Measurements from ENCODE around the gene HADH.

Gene HADH

GRCh38 chr4:108036213-108036612 is 46.5 kb downstream of the HADH start (continued):
- TF ChIP-seq PRDM2 (tag by site-specific recombination; IDR thresholded peaks at IDR 0.05; ENCODE audit: borderline replicate concordance) (no peak), HOXD13 (CRISPR knock-in tag; IDR thresholded peaks at IDR 0.05; ENCODE audit: borderline replicate concordance) (no peak), AEBP2 (tag by site-specific recombination; IDR thresholded peaks at IDR 0.05; ENCODE audit: borderline replicate concordance) (no peak), EGR2 (tag by site-specific recombination; IDR thresholded peaks at IDR 0.05; ENCODE audit: low read depth) (no peak)

- Histone ChIP-seq H3K4me3 (ENCODE audit: low read depth, low read length) (no peak overlapping the region), H3K36me3 (ENCODE audit: control insufficient read depth in 2 of 2, insufficient read depth in 1 of 2, low read length in 2 of 2) (peaks cover 0 to 30% of the 10 kb centered on the region in 2 experiments; a peak in 2 of 3 replicates), H3K9me3 (ENCODE audit: control insufficient read depth, insufficient read depth, low read depth, low read length) (no peaks in the 10 kb centered on the region), H3K27ac (ENCODE audit: extremely low read depth, low read depth, low read length) (no peak overlapping the region), H3K4me1 (ENCODE audit: control insufficient read depth, insufficient read depth, low read length) (no peaks in the 10 kb centered on the region)
- ChIA-PET POLR2A (no interaction called here), CTCF (no interaction called here)
- no peak for TF ChIP-seq ZNF366 (tag by site-specific recombination; conservative IDR thresholded peaks at IDR 0.05)
- TF ChIP-seq ZNF521 (tag by site-specific recombination; IDR thresholded peaks at IDR 0.05) = no peak
- TF ChIP-seq ZSCAN5A (tag by site-specific recombination; IDR thresholded peaks at IDR 0.05) = no peak
- TF ChIP-seq ZSCAN18 (tag by site-specific recombination; IDR thresholded peaks at IDR 0.05) = no peak
- TF ChIP-seq ZNF837 (tag by site-specific recombination; IDR thresholded peaks at IDR 0.05) = no peak
- no peak for TF ChIP-seq ZNF114 (tag by site-specific recombination; IDR thresholded peaks at IDR 0.05)
- TF ChIP-seq ZNF529 (tag by site-specific recombination; IDR thresholded peaks at IDR 0.05; ENCODE audit: insufficient replicate concordance) = no peak
- TF ChIP-seq RBAK (tag by site-specific recombination; IDR thresholded peaks at IDR 0.05) = no peak
Observed at GRCh38 chr4:108037884-108038283, 48.2 kb downstream of the HADH start.

- Histone ChIP-seq H3K9me3 (ENCODE audit: control insufficient read depth, insufficient read depth, low read depth, low read length) (no peaks in the 10 kb centered on the region), H3K36me3 (ENCODE audit: control insufficient read depth in 2 of 2, insufficient read depth in 1 of 2, low read length in 2 of 2) (peaks cover 0 to 5% of the 10 kb centered on the region in 2 experiments; a peak in 1 of 3 replicates), H3K27ac (ENCODE audit: extremely low read depth, low read depth, low read length) (no peak overlapping the region), H3K4me1 (ENCODE audit: control insufficient read depth, insufficient read depth, low read length) (no peaks in the 10 kb centered on the region), H3K4me3 (ENCODE audit: low read depth, low read length) (no peak overlapping the region)
- TF ChIP-seq ZNF561 (tag by site-specific recombination; IDR thresholded peaks at IDR 0.05; ENCODE audit: borderline replicate concordance) (no peak), ZNF549 (tag by site-specific recombination; IDR thresholded peaks at IDR 0.05) (no peak), ZNF23 (tag by site-specific recombination; IDR thresholded peaks at IDR 0.05; ENCODE audit: borderline replicate concordance) (no peak), GLI2 (tag by site-specific recombination; IDR thresholded peaks at IDR 0.05; ENCODE audit: borderline replicate concordance, low read depth) (no peak), GFI1B (tag by site-specific recombination; IDR thresholded peaks at IDR 0.05) (no peak), ZNF148 (tag by site-specific recombination; IDR thresholded peaks at IDR 0.05; ENCODE audit: borderline replicate concordance) (no peak)
- POLR2A ChIA-PET = no interaction called here
- CTCF ChIA-PET = interaction anchor here (1.2 kb wide), 1 partner anchor 17 kb away, joined by 3 read pairs; no protein-coding TSS in a partner anchor
Observed at GRCh38 chr4:108042927-108043326, 53.2 kb downstream of the HADH start.
